H1 (cell line): ENCODE data around the gene SIK1.

ENCODE experiments used
- BCL11A ChIP-seq, 2 experiments: IDR thresholded peaks; one replicate each; pipeline ENCODE4 v1.6.1; 2011; ENCODE audit warnings: low read depth in 2 of 2, low read length in 2 of 2, mild to moderate bottlenecking in 2 of 2
- CTCF ChIP-seq, 3 experiments: IDR thresholded peaks; 1 replicate in 2 of 3; 2 replicates in 1 of 3; pipeline versions ENCODE4 v1.5.1 to v1.6.1; 2011; ENCODE audit warnings: low read length in 3 of 3, mild to moderate bottlenecking in 3 of 3, inconsistent platforms in 2 of 3, low read depth in 1 of 3, moderate library complexity in 1 of 3; ENCODE audit not compliant: insufficient read depth in 1 of 3; ENCODE audit errors: control extremely low read depth in 1 of 3
- EZH2 ChIP-seq: fragments of 200-600 bp; sonication (generic); IDR thresholded peaks from 2 replicates; pipeline ENCODE4 v1.7.1; 2012; ENCODE audit warnings: low read depth, mild to moderate bottlenecking, moderate library complexity, low read length, inconsistent platforms; ENCODE audit not compliant: severe bottlenecking
- POLR2A ChIP-seq, 2 experiments: IDR thresholded peaks; 1 replicate in 1 of 2; 2 replicates in 1 of 2; pipeline ENCODE4 v1.6.1; 2011; ENCODE audit warnings: low read depth in 2 of 2, low read length in 2 of 2, mild to moderate bottlenecking in 2 of 2; ENCODE audit errors: control extremely low read depth in 1 of 2
- TAF1 ChIP-seq: IDR thresholded peaks from 2 replicates; pipeline ENCODE4 v1.6.1; 2011; ENCODE audit warnings: mild to moderate bottlenecking, low read depth, low read length
- TCF12 ChIP-seq: IDR thresholded peaks from 2 replicates; pipeline ENCODE4 v1.6.1; 2011; ENCODE audit warnings: low read depth, mild to moderate bottlenecking, low read length

GRCh38 chr21:43374228-43374885 lies 52.6 kb downstream of the SIK1 start:
- no peak for TF ChIP-seq TCF12
- TF ChIP-seq CTCF (IDR thresholded peaks at IDR 0.05; ENCODE audit: control extremely low read depth in 1 of 3, insufficient read depth in 1 of 3, low read depth in 1 of 3, low read length in 3 of 3) = no peak
- no peak for TF ChIP-seq BCL11A (IDR thresholded peaks at IDR 0.05; ENCODE audit: low read depth in 2 of 2, low read length in 2 of 2)
- no peak for TF ChIP-seq POLR2A (IDR thresholded peaks at IDR 0.05; ENCODE audit: control extremely low read depth in 1 of 2, low read depth in 2 of 2, low read length in 2 of 2)
- no peak for TF ChIP-seq TAF1
- TF ChIP-seq EZH2 = no peak
